ENCODE results near the gene SLIT1. TPM values are rescaled to one million over a fixed set of nuclear protein-coding genes. Genes with fewer than 3 reads are reported as not detected.

SLIT1 gene
- total RNA-seq, 1 donor from 2014 or later: 0.40 TPM

DNA sequence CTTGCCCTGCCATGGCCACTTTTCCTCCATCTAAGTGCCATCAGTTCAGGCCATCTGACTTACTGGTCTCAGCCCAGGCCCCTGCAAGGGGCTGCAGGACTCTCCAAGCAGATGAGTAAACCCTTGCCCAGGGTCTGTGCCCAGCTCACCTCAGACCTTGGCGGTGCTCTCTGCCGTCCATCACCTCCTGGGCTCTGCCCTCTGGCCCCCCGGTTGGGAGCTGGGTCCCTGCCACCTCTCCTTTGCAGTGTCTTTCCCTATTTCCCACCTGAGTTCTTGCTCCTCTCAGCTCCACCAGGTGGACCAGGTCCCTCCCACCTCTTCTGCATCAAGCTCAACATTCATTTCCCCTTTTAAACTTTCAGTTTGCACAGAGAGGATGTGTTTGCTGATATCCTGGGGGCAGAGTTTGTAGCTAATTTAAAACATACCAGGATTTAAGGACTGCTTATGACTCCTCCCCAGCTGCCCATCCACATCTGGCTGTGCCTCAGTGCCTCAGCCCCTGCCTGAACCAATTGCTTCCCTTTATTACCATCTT, 135.5 kb downstream of the SLIT1 start:
- Mint-ChIP-seq H3K27ac (no peak overlapping the region), H3K27me3 (ENCODE audit: low read depth) (peaks cover 37% of the 10 kb centered on the region), H3K4me3 (no peak overlapping the region), H3K9me3 (peaks cover 9% of the 10 kb centered on the region), H3K36me3 (no peaks in the 10 kb centered on the region), H3K4me1 (no peaks in the 10 kb centered on the region)
- DNase-seq (ENCODE audit: low spot score in 2 of 2, unreplicated experiment in 2 of 2): no peak
- TF ChIP-seq, protein P1, sequence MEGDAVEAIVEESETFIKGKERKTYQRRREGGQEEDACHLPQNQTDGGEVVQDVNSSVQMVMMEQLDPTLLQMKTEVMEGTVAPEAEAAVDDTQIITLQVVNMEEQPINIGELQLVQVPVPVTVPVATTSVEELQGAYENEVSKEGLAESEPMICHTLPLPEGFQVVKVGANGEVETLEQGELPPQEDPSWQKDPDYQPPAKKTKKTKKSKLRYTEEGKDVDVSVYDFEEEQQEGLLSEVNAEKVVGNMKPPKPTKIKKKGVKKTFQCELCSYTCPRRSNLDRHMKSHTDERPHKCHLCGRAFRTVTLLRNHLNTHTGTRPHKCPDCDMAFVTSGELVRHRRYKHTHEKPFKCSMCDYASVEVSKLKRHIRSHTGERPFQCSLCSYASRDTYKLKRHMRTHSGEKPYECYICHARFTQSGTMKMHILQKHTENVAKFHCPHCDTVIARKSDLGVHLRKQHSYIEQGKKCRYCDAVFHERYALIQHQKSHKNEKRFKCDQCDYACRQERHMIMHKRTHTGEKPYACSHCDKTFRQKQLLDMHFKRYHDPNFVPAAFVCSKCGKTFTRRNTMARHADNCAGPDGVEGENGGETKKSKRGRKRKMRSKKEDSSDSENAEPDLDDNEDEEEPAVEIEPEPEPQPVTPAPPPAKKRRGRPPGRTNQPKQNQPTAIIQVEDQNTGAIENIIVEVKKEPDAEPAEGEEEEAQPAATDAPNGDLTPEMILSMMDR (IDR thresholded peaks at IDR 0.05; ENCODE audit: unreplicated experiment): no peak

DNA sequence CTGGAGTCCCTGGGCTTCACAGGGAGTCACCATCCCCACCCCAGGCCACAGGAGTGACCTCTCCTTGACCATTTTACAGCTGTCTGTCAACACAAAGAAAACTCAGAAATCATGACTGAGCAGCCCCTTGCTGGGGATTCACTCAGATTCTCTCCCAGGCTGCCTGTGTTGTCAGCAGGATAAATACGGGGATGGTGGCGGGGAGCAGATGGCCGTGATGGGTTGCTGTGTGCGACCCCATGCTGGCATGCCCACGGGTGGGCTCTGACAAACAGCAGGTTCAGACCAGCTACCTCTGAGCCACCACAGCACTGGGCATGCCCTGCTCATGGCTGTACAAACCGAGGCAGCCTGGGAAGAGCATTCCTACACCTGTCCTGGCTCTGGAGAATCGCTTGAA, 136.1 kb downstream of the SLIT1 start:
- H3K9me3 Mint-ChIP-seq: peaks cover 9% of the 10 kb centered on the region
- H3K4me3 Mint-ChIP-seq: no peak overlapping the region
- DNase-seq (ENCODE audit: low spot score in 2 of 2, unreplicated experiment in 2 of 2): no peak
- H3K36me3 Mint-ChIP-seq: no peaks in the 10 kb centered on the region
- H3K27ac Mint-ChIP-seq: no peak overlapping the region
- TF ChIP-seq, protein P1 (IDR thresholded peaks at IDR 0.05; ENCODE audit: unreplicated experiment): no peak
- H3K4me1 Mint-ChIP-seq: no peaks in the 10 kb centered on the region
- H3K27me3 Mint-ChIP-seq (ENCODE audit: low read depth): peaks cover 36% of the 10 kb centered on the region

DNA sequence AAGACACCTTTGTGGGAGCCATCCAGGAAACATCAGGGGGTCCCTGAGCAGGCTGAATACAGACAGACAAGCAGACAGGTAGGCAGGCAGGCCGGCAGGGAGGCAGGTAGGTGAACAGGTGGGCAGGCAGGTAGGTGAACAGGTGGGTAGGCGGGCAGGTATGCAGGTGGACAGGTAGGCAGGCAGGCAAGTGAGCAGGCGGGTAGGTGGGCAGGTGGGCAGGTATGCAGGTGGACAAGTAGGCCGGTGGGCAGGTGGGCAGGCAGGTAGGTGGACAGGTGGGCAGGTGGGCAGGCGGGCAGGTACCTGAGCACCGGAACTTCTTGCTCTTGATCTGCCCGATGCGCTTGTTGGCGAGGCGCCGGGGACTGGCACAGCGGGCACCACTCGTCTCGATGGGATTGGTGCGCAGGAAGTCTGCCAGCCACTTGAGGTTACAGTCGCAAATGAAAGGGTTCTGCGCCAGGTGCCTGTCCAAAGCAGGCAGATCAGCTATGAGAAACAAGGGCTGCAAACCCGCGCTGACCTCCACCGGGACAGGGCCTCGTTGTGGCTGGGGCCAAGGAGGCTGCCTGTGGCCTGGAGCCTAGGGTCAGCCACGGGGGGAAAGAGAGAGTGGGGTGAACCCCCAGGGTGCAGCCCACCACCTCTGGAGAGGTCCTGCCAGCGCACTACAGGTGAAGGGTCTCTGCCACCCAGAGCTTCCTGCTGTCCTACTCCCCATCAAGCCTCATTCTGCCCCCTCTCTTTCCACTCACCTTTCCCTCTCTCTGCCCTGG, 136.9 kb downstream of the SLIT1 start:
- H3K4me3 Mint-ChIP-seq: no peak overlapping the region
- DNase-seq (ENCODE audit: low spot score in 2 of 2, unreplicated experiment in 2 of 2): no peak
- no peaks in the 10 kb centered on the region for H3K36me3 Mint-ChIP-seq
- no peak overlapping the region for H3K27ac Mint-ChIP-seq
- peaks cover 28% of the 10 kb centered on the region for H3K27me3 Mint-ChIP-seq (ENCODE audit: low read depth)
- no peaks in the 10 kb centered on the region for H3K4me1 Mint-ChIP-seq
- TF ChIP-seq, protein P1 (IDR thresholded peaks at IDR 0.05; ENCODE audit: unreplicated experiment): no peak
- peaks cover 4% of the 10 kb centered on the region for H3K9me3 Mint-ChIP-seq

DNA sequence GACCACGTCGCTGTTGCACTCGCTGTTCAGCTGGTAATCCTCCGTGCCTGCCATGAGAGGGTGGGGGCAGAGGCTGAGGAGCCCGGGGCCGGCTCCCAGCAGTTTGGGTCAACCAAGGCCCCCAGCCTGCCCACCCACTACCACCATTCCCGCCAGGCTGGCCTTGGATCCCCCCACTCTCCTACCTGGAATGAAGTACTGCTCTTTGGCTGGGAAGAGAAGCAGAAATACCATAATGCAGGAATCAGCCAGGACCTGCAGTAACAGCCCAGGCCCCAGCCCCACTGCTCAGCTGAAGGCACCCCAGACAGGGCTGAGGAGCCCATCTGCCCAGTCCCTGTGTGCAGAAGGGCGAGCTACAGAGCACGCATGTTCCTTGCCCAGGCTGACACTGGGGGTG, 138.0 kb downstream of the SLIT1 start:
- Mint-ChIP-seq H3K9me3 (peaks cover 4% of the 10 kb centered on the region), H3K36me3 (no peaks in the 10 kb centered on the region), H3K27me3 (ENCODE audit: low read depth) (peaks cover 18% of the 10 kb centered on the region), H3K27ac (no peak overlapping the region), H3K4me3 (no peak overlapping the region), H3K4me1 (no peaks in the 10 kb centered on the region)
- TF ChIP-seq, protein P1 (IDR thresholded peaks at IDR 0.05; ENCODE audit: unreplicated experiment): no peak
- DNase-seq (ENCODE audit: low spot score in 2 of 2, unreplicated experiment in 2 of 2): no peak

DNA sequence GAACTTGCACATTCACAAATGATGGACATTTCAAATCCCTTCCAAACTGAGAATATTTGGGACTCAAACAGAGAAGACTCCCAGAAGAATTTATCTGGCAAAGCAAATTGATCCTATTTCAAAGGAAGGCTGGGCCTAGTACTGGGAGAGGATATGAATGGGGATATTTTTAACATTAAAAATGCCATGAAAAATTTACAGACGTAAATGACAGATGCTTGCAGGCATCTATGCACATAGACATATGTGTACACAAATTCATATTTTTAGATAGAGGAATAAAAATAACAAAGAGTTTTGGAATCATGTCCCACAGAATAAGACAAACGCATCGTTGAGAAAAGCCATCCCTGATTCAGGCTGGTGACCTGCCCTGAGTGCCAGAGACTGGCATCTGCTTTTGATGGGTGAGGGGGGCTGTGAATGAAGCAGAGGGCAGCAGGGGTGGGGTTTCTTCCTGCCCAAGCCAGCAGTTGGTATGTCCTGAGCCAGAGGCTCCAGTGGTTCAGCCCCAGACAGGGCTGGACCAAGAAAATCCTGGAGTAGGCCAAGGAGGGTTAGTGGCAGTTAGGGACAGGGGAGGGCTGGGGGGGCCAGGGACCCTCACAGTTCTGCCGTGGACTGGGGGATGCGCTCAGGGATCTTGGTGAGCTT, 138.5 kb downstream of the SLIT1 start:
- Mint-ChIP-seq H3K4me3 (no peak overlapping the region), H3K27me3 (ENCODE audit: low read depth) (peaks cover 14% of the 10 kb centered on the region), H3K9me3 (peaks cover 4% of the 10 kb centered on the region), H3K4me1 (no peaks in the 10 kb centered on the region), H3K36me3 (no peaks in the 10 kb centered on the region), H3K27ac (no peak overlapping the region)
- DNase-seq (ENCODE audit: low spot score in 2 of 2, unreplicated experiment in 2 of 2): no peak
- TF ChIP-seq, protein P1 (IDR thresholded peaks at IDR 0.05; ENCODE audit: unreplicated experiment): no peak

Measured in mesothelial cell of epicardium (in vitro differentiated cells).